K562 (cell line): Measurements from ENCODE around the gene KCNJ14. TPM values are rescaled to one million over a fixed set of nuclear protein-coding genes. Genes with fewer than 3 reads are reported as not detected.
A peak's percentile ranks its signal among the peaks of the same experiment; 100 is the strongest.

Experiments
- ATAC-seq: fragments of 200-7000 bp; cut with Tn5 transposase; 3 replicates; pipeline ENCODE4 v1.9.1; 2020; ENCODE audit warnings: moderate library complexity
- BruUV-seq: library from RNA; stranded (reverse); fragments of 400-500 nt; replicated peaks from 2 replicates; lab custom pipeline; 2021; lab: Mats Ljungman, UMichigan
- CTCF ChIA-PET: fragments of 300-600 bp; formaldehyde crosslinking; extraction: SDS; loops from one replicate; lab custom pipeline; 2021; ENCODE audit warnings: low intra/inter-chr PET ratio; lab: Yijun Ruan, JAX
- POLR2A ChIA-PET: fragments of 300-600, 350-650 bp; sonication (Branson Sonifier 250); formaldehyde crosslinking; extraction: SDS; loops from one replicate; lab custom pipeline; 2021; ENCODE audit warnings: antibody characterized with exemption, inconsistent platforms; lab: Yijun Ruan, JAX
- DNase-seq, 4 experiments: peaks; one replicate each; pipeline versions ENCODE4 v3.0.0 to v3.0.0-alpha.2; 2011 to 2018; ENCODE audit warnings: low spot score in 3 of 4, mixed read lengths in 3 of 4; ENCODE audit errors: extremely low read depth in 1 of 4
- FAIRE-seq: peaks from 2 replicates; lab custom pipeline; 2011; peaks lifted over from hg19 to GRCh38; lab: Jason Lieb, UNC
- H2AFZ ChIP-seq: 2 replicates; pipeline ENCODE4 v1.6.0; 2011; ENCODE audit warnings: low read depth, low read length, control low read depth, inconsistent platforms
- H3K27ac ChIP-seq: fragments of 200-600 bp; 3 replicates; pipeline ENCODE4 v1.8.0; 2011; ENCODE audit warnings: low read depth, mild to moderate bottlenecking, control low read depth, inconsistent platforms, low read length, moderate library complexity, mixed read lengths; ENCODE audit errors: extremely low read depth
- H3K27me3 ChIP-seq, 2 experiments: fragments of 300-600 bp in 1 of 2; 2 replicates in 1 of 2; 3 replicates in 1 of 2; pipeline versions ENCODE4 v1.6.0 to v1.8.0; 2011; ENCODE audit warnings: inconsistent platforms in 2 of 2, low read length in 2 of 2, mild to moderate bottlenecking in 1 of 2, mixed read lengths in 1 of 2, moderate library complexity in 1 of 2; ENCODE audit not compliant: control insufficient read depth in 2 of 2, insufficient read depth in 2 of 2
- H3K36me3 ChIP-seq: fragments of 300-600 bp; 3 replicates; pipeline ENCODE4 v1.8.0; 2011; ENCODE audit warnings: mild to moderate bottlenecking, low read length, inconsistent platforms; ENCODE audit not compliant: control insufficient read depth, insufficient read depth
- H3K4me1 ChIP-seq, 2 experiments: fragments of 200-600 bp in 1 of 2; replicated peaks in 1 of 2; 2 replicates in 1 of 2; 3 replicates in 1 of 2; pipeline versions ENCODE4 v1.5.1 to v1.8.0; 2011; ENCODE audit warnings: inconsistent platforms in 2 of 2, low read length in 2 of 2, mild to moderate bottlenecking in 1 of 2, mixed read lengths in 1 of 2, moderate library complexity in 1 of 2; ENCODE audit not compliant: control insufficient read depth in 2 of 2, insufficient read depth in 2 of 2
- H3K4me2 ChIP-seq: 2 replicates; pipeline ENCODE4 v1.6.1; 2011; ENCODE audit warnings: low read length, control low read depth, inconsistent platforms, mixed read lengths; ENCODE audit not compliant: insufficient read depth
- H3K4me3 ChIP-seq: fragments of 200-600 bp; sonication (generic), shearing (Covaris generic); 2 replicates; pipeline ENCODE4 v1.5.1; 2016; ENCODE audit warnings: control low read depth, inconsistent platforms
- H3K79me2 ChIP-seq: fragments of 200-600 bp; 3 replicates; pipeline ENCODE4 v1.8.0; 2011; ENCODE audit warnings: low read length, inconsistent platforms; ENCODE audit not compliant: control insufficient read depth, insufficient read depth
- H3K9ac ChIP-seq, 2 experiments: 2 replicates each; pipeline versions ENCODE4 v1.6.0 to v1.6.1; 2011; ENCODE audit warnings: low read depth in 2 of 2, low read length in 2 of 2, control low read depth in 1 of 2, inconsistent platforms in 1 of 2, mild to moderate bottlenecking in 1 of 2, mixed read lengths in 1 of 2; ENCODE audit not compliant: insufficient read depth in 1 of 2
- H3K9me1 ChIP-seq: one replicate; pipeline ENCODE4 v1.6.0; 2011; ENCODE audit warnings: inconsistent platforms, mild to moderate bottlenecking, low read length, moderate library complexity; ENCODE audit not compliant: control insufficient read depth, insufficient read depth
- H3K9me3 ChIP-seq: replicated peaks from 2 replicates; pipeline ENCODE4 v1.5.1; 2011; ENCODE audit warnings: low read depth, low read length, inconsistent platforms; ENCODE audit not compliant: control insufficient read depth, insufficient read depth
- H4K20me1 ChIP-seq: replicated peaks from 2 replicates; pipeline ENCODE4 v1.6.1; 2011; ENCODE audit warnings: low read length, inconsistent platforms, mixed read lengths; ENCODE audit not compliant: control insufficient read depth, insufficient read depth
- CREB1 ChIP-seq, 2 experiments: sonication (generic) in 1 of 2; formaldehyde crosslinking in 1 of 2; IDR thresholded peaks; 2 replicates each; pipeline versions ENCODE4 v1.6.1 to v1.8.0; 2012 to 2022; ENCODE audit warnings: inconsistent platforms in 1 of 2, mild to moderate bottlenecking in 1 of 2, missing genetic modification reagents in 1 of 2, moderate library complexity in 1 of 2
- ILK ChIP-seq: fragments of 450-650 bp; IDR thresholded peaks from 2 replicates; pipeline ENCODE4 v1.6.1; 2016; ENCODE audit warnings: missing genetic modification characterization, low read depth, mild to moderate bottlenecking, missing compliant biosample characterization, moderate library complexity, borderline replicate concordance
- WGBS: fragments of 100-300 bp; shearing (Covaris generic); methylation state at CpG from one replicate; pipeline ENCODE4 v1.1.6; 2016; ENCODE audit warnings: low coverage, mixed read lengths; ENCODE audit not compliant: insufficient coverage; ENCODE audit errors: missing lambda C conversion rate; 5-methylcytosine and 5-hydroxymethylcytosine counted together
- in situ Hi-C: fragments of 300-500 bp; cut with MboI; formaldehyde crosslinking; loops from 4 replicates; pipeline ENCODE4 v1.15.0; 2018; ENCODE audit warnings: inconsistent platforms, mixed read lengths
- intact Hi-C: fragments of 100-400 bp; cut with micrococcal nuclease; formaldehyde crosslinking; loops from 2 replicates; pipeline ENCODE4 v1.14.2; 2022
- polyA plus RNA-seq, 8 experiments: library from polyadenylated mRNA; depleted of rRNA in 4 of 8; stranded (reverse) in 5 of 8; unstranded in 3 of 8; fragments of >200 nt; fragmentation: Nextera tagmentation in 2 of 8; fragmentation: Illumina TruSeq in 1 of 8; extraction: Ambion mirVana in 2 of 8; extraction: Trizol in 1 of 8; gene quantifications; 2 replicates each; pipeline versions ENCODE4 v1.2.1 to v1.2.3, GENCODE V29; 2011 to 2014; ENCODE audit warnings: inconsistent platforms in 1 of 8, missing spikeins in 1 of 8
- total RNA-seq, 7 experiments: library from RNA; depleted of rRNA in 6 of 7; stranded (reverse); fragments of >200 nt in 6 of 7; fragmentation: Illumina TruSeq in 2 of 7; extraction: Trizol in 2 of 7; gene quantifications; 2 replicates each; pipeline versions ENCODE4 v1.2.1 to v1.2.3, GENCODE V29; 2011 to 2021; ENCODE audit warnings: low replicate concordance in 1 of 7
- TF ChIP-seq, protein P1 (sequence below): fragments of 450-650 bp; formaldehyde crosslinking; IDR thresholded peaks from 2 replicates; pipeline ENCODE4 v1.4.0; 2020; ENCODE audit warnings: mild to moderate bottlenecking, moderate library complexity

Gene KCNJ14
- total and polyA plus RNA-seq, 9 of the 15 experiments (the other 6 are each of a cell fraction or from before 2014, with no cell fraction given) = 0.15 to 1.6 (median 0.49) TPM

DNA sequence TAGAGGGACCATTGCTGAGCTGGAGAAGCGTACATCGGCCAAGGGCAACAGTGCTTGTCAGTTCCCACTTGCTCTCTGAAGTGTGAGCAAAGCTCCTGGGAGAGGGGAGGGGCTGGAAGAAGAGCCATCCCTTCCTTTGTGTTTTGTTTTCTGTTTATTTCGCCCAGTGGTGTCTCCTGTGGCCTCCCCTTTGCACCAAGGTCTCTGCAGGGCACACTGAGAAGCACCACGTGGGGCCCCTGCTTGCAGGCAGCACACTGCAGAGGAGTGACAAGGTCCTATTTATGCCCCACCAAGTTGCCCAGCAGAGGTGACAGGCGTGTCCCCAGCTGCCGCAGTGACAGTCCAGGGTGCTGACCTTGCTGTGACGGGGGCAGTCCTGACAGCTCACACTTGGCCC lies 38.0 kb upstream of the KCNJ14 start:
- Histone ChIP-seq H3K4me3 (no peak overlapping the region), H3K9me1 (no peaks in the 10 kb centered on the region), H3K36me3 (peaks cover 64% of the 10 kb centered on the region; the same call in 2 of the 3 replicates), H3K79me2 (0 out of 3 replicates have a peak, but pooled peaks cover 2% of the 10 kb centered on the region), H3K4me2 (no peak overlapping the region), H3K4me1 (peaks cover 17 to 49% of the 10 kb centered on the region in 2 experiments), H3K27ac (no peak overlapping the region; the same call in 2 of the 3 replicates), H3K27me3 (no peaks in the 10 kb centered on the region), H4K20me1 (no peaks in the 10 kb centered on the region), H3K9ac (peak overlapping the region in 1 of 2 experiments; percentile 55; a peak in 2 of 4 replicates), H3K9me3 (no peaks in the 10 kb centered on the region), H2AFZ (no peak overlapping the region)
- ATAC-seq (no peak), DNase-seq (no peak), FAIRE-seq (no peak)
- WGBS = 73% methylated on average over 5 of the region's 7 CpGs
- TF ChIP-seq, protein P1, sequence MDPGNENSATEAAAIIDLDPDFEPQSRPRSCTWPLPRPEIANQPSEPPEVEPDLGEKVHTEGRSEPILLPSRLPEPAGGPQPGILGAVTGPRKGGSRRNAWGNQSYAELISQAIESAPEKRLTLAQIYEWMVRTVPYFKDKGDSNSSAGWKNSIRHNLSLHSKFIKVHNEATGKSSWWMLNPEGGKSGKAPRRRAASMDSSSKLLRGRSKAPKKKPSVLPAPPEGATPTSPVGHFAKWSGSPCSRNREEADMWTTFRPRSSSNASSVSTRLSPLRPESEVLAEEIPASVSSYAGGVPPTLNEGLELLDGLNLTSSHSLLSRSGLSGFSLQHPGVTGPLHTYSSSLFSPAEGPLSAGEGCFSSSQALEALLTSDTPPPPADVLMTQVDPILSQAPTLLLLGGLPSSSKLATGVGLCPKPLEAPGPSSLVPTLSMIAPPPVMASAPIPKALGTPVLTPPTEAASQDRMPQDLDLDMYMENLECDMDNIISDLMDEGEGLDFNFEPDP = no peak
- no peak for TF ChIP-seq ILK (tag)
- no peak for TF ChIP-seq CREB1 (IDR thresholded peaks at IDR 0.05)
- TF ChIP-seq CREB1 (CRISPR knock-in tag; IDR thresholded peaks at IDR 0.05) = no peak
- ChIA-PET CTCF (no interaction called here), POLR2A (no interaction called here)
- BruUV-seq = no TSS peak
- in situ Hi-C loops = no loop called here
- intact Hi-C loops = no loop called here
